SK-N-SH treated with all-trans-retinoic acid at 6 μM for 48 hours (cell line): ENCODE data around the gene RIMS4.

Experiments used
- ATAC-seq: fragments of 200-7000 bp; cut with Tn5 transposase; 3 replicates; pipeline ENCODE4 v1.9.1; 2020; ENCODE audit warnings: mild to moderate bottlenecking, moderate library complexity
- ARNTL ChIP-seq: fragments of 450-650 bp; formaldehyde crosslinking; IDR thresholded peaks from 2 replicates; pipeline ENCODE4 v1.5.0; 2020; ENCODE audit warnings: low read depth, mild to moderate bottlenecking, moderate library complexity, borderline replicate concordance
- BACH2 ChIP-seq: fragments of 250-450 bp; sonication (Bioruptor Pico); IDR thresholded peaks from 2 replicates; pipeline ENCODE4 v1.9.0; 2021; ENCODE audit warnings: mild to moderate bottlenecking, borderline replicate concordance
- CSDC2 ChIP-seq: fragments of 250-450 bp; sonication (Bioruptor Pico); IDR thresholded peaks from 2 replicates; pipeline ENCODE4 v1.5.0; 2020; ENCODE audit warnings: mild to moderate bottlenecking, moderate library complexity
- ESRRG ChIP-seq: fragments of 250-450 bp; sonication (Bioruptor Pico); IDR thresholded peaks from 2 replicates; pipeline ENCODE4 v1.6.1; 2021; ENCODE audit warnings: mild to moderate bottlenecking
- GLIS3 ChIP-seq: fragments of 250-450 bp; sonication (Bioruptor Pico); IDR thresholded peaks from 2 replicates; pipeline ENCODE4 v1.5.0; 2020; ENCODE audit warnings: mild to moderate bottlenecking, moderate library complexity
- ISL1 ChIP-seq: fragments of 250-450 bp; sonication (Bioruptor Pico); IDR thresholded peaks from 2 replicates; pipeline ENCODE4 v2.1.2; 2022; ENCODE audit warnings: mild to moderate bottlenecking, moderate library complexity
- OSR1 ChIP-seq: fragments of 250-450 bp; sonication (Bioruptor Pico); IDR thresholded peaks from 2 replicates; pipeline ENCODE4 v1.8.0; 2022; ENCODE audit warnings: moderate library complexity, mild to moderate bottlenecking, inconsistent platforms
- PPARA ChIP-seq: fragments of 250-450 bp; sonication (Bioruptor Pico); IDR thresholded peaks from 2 replicates; pipeline ENCODE4 v1.5.0; 2020; ENCODE audit warnings: mild to moderate bottlenecking, borderline replicate concordance
- RARB ChIP-seq: fragments of 250-450 bp; sonication (Bioruptor Pico); IDR thresholded peaks from 2 replicates; pipeline ENCODE4 v1.8.0; 2021; ENCODE audit warnings: mild to moderate bottlenecking, moderate library complexity
- SNAI2 ChIP-seq: fragments of 250-450 bp; sonication (Bioruptor Pico); IDR thresholded peaks from 2 replicates; pipeline ENCODE4 v1.5.0; 2020; ENCODE audit warnings: mild to moderate bottlenecking, moderate library complexity
- TCF4 ChIP-seq: fragments of 250-450 bp; sonication (Bioruptor Pico); IDR thresholded peaks from 2 replicates; pipeline ENCODE4 v1.8.0; 2021; ENCODE audit warnings: mild to moderate bottlenecking, moderate library complexity, borderline replicate concordance
- TOX ChIP-seq: fragments of 250-450 bp; sonication (Bioruptor Pico); IDR thresholded peaks from 2 replicates; pipeline ENCODE4 v1.8.0; 2021; ENCODE audit warnings: mild to moderate bottlenecking, moderate library complexity, borderline replicate concordance
- ZC3H10 ChIP-seq: fragments of 250-450 bp; sonication (Bioruptor Pico); IDR thresholded peaks from 2 replicates; pipeline ENCODE4 v1.5.1; 2021; ENCODE audit warnings: mild to moderate bottlenecking, moderate library complexity
- ZFP3 ChIP-seq: fragments of 250-450 bp; sonication (Bioruptor Pico); IDR thresholded peaks from 2 replicates; pipeline ENCODE4 v1.5.0; 2020; ENCODE audit warnings: mild to moderate bottlenecking, moderate library complexity
- ZFP30 ChIP-seq: fragments of 450-650 bp; formaldehyde crosslinking; IDR thresholded peaks from 2 replicates; pipeline ENCODE4 v1.5.0; 2022; ENCODE audit warnings: mild to moderate bottlenecking, moderate library complexity
- ZNF565 ChIP-seq: fragments of 450-650 bp; formaldehyde crosslinking; conservative IDR thresholded peaks from 2 replicates; pipeline ENCODE4 v1.5.0; 2020; ENCODE audit warnings: low read depth, mild to moderate bottlenecking, moderate library complexity
- ZNF70 ChIP-seq: fragments of 450-650 bp; formaldehyde crosslinking; IDR thresholded peaks from 2 replicates; pipeline ENCODE4 v1.5.0; 2020; ENCODE audit warnings: mild to moderate bottlenecking, moderate library complexity
- ZNF8 ChIP-seq: fragments of 450-650 bp; formaldehyde crosslinking; IDR thresholded peaks from 2 replicates; pipeline ENCODE4 v1.5.0; 2020; ENCODE audit warnings: mild to moderate bottlenecking, moderate library complexity
- TF ChIP-seq, protein P1 (sequence below): fragments of 250-450 bp; sonication (Bioruptor Pico); IDR thresholded peaks from 2 replicates; pipeline ENCODE4 v1.5.1; 2021; ENCODE audit warnings: mild to moderate bottlenecking, moderate library complexity
- TF ChIP-seq, protein P2 (sequence below): fragments of 250-450 bp; sonication (Bioruptor Pico); IDR thresholded peaks from 2 replicates; pipeline ENCODE4 v1.5.0; 2020; ENCODE audit warnings: mild to moderate bottlenecking, moderate library complexity
- TF ChIP-seq, protein P3 (sequence below): fragments of 250-450 bp; sonication (Bioruptor Pico); IDR thresholded peaks from 2 replicates; pipeline ENCODE4 v1.8.0; 2021; ENCODE audit warnings: low read depth, mild to moderate bottlenecking, moderate library complexity, borderline replicate concordance
- TF ChIP-seq, protein P4 (sequence below): fragments of 250-450 bp; sonication (Bioruptor Pico); IDR thresholded peaks from 2 replicates; pipeline ENCODE4 v1.5.1; 2020; ENCODE audit warnings: low read depth, mild to moderate bottlenecking, moderate library complexity
- TF ChIP-seq, protein P5 (sequence below): fragments of 250-450 bp; sonication (Bioruptor Pico); IDR thresholded peaks from 2 replicates; pipeline ENCODE4 v1.8.0; 2020; ENCODE audit warnings: mild to moderate bottlenecking, moderate library complexity, borderline replicate concordance

The RIMS4 gene

DNA sequence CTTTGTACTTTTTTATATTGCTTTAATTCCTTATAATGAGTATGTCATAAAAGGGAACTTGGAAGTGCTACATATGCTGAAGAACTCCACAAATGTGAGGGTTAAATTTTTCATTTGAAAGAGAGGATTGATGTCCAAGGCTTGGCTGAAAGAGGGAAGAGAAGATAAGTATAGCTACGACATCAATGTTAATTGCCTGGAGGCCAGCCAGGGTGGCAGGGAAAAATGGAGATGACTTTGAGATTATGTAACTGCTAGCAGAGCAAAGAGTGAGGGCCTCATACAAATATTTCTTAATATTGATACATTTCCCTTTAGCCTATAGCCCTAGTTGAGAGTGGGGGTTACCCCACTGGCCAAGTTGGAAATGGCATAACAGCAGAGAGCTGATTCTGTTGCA is 24.8 kb upstream of the RIMS4 start (continued):
- TF ChIP-seq TOX (no peak), ISL1 (CRISPR knock-in tag) (no peak), BACH2 (CRISPR knock-in tag) (no peak), ZFP3 (CRISPR knock-in tag) (no peak), CSDC2 (no peak)
- TF ChIP-seq, protein P1, sequence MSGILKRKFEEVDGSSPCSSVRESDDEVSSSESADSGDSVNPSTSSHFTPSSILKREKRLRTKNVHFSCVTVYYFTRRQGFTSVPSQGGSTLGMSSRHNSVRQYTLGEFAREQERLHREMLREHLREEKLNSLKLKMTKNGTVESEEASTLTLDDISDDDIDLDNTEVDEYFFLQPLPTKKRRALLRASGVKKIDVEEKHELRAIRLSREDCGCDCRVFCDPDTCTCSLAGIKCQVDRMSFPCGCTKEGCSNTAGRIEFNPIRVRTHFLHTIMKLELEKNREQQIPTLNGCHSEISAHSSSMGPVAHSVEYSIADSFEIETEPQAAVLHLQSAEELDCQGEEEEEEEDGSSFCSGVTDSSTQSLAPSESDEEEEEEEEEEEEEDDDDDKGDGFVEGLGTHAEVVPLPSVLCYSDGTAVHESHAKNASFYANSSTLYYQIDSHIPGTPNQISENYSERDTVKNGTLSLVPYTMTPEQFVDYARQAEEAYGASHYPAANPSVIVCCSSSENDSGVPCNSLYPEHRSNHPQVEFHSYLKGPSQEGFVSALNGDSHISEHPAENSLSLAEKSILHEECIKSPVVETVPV (CRISPR knock-in tag), result no peak
- TF ChIP-seq, all 23 proteins: peak for 0

DNA sequence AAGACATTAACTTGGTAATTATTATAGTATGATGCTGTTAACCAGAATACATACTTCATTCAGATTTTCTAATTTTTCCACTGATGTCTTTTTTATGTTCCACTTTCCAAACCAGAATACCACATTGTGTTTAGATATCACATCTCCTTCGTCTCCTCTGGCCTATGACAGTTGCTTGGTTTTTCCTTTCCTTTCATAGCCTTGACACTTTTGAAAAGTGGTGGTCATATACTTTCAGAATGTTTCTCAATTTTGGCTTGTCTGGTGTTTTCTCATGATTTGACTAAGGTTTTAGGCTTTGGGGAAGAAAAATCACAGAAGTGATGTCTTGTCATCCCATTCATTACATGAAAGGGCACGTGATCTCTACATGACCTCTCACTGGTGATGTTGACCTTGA is 24.3 kb upstream of the RIMS4 start:
- no peak for TF ChIP-seq ZNF8 (CRISPR knock-in tag)
- no peak for TF ChIP-seq ARNTL (CRISPR knock-in tag)
- TF ChIP-seq TCF4 (CRISPR knock-in tag), result no peak
- TF ChIP-seq OSR1 (CRISPR knock-in tag), result no peak
- TF ChIP-seq ZNF565 (CRISPR knock-in tag), result no peak
- TF ChIP-seq ISL1 (CRISPR knock-in tag), result no peak
- TF ChIP-seq, protein P2, sequence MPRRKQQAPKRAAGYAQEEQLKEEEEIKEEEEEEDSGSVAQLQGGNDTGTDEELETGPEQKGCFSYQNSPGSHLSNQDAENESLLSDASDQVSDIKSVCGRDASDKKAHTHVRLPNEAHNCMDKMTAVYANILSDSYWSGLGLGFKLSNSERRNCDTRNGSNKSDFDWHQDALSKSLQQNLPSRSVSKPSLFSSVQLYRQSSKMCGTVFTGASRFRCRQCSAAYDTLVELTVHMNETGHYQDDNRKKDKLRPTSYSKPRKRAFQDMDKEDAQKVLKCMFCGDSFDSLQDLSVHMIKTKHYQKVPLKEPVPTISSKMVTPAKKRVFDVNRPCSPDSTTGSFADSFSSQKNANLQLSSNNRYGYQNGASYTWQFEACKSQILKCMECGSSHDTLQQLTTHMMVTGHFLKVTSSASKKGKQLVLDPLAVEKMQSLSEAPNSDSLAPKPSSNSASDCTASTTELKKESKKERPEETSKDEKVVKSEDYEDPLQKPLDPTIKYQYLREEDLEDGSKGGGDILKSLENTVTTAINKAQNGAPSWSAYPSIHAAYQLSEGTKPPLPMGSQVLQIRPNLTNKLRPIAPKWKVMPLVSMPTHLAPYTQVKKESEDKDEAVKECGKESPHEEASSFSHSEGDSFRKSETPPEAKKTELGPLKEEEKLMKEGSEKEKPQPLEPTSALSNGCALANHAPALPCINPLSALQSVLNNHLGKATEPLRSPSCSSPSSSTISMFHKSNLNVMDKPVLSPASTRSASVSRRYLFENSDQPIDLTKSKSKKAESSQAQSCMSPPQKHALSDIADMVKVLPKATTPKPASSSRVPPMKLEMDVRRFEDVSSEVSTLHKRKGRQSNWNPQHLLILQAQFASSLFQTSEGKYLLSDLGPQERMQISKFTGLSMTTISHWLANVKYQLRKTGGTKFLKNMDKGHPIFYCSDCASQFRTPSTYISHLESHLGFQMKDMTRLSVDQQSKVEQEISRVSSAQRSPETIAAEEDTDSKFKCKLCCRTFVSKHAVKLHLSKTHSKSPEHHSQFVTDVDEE, result no peak
- TF ChIP-seq CSDC2, result no peak
- no peak for TF ChIP-seq ZNF70 (CRISPR knock-in tag)
- TF ChIP-seq, protein P3, sequence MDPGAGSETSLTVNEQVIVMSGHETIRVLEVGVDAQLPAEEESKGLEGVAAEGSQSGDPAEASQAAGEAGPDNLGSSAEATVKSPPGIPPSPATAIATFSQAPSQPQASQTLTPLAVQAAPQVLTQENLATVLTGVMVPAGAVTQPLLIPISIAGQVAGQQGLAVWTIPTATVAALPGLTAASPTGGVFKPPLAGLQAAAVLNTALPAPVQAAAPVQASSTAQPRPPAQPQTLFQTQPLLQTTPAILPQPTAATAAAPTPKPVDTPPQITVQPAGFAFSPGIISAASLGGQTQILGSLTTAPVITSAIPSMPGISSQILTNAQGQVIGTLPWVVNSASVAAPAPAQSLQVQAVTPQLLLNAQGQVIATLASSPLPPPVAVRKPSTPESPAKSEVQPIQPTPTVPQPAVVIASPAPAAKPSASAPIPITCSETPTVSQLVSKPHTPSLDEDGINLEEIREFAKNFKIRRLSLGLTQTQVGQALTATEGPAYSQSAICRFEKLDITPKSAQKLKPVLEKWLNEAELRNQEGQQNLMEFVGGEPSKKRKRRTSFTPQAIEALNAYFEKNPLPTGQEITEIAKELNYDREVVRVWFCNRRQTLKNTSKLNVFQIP (CRISPR knock-in tag), result no peak
- TF ChIP-seq GLIS3 (CRISPR knock-in tag), result no peak
- TF ChIP-seq, protein P4, sequence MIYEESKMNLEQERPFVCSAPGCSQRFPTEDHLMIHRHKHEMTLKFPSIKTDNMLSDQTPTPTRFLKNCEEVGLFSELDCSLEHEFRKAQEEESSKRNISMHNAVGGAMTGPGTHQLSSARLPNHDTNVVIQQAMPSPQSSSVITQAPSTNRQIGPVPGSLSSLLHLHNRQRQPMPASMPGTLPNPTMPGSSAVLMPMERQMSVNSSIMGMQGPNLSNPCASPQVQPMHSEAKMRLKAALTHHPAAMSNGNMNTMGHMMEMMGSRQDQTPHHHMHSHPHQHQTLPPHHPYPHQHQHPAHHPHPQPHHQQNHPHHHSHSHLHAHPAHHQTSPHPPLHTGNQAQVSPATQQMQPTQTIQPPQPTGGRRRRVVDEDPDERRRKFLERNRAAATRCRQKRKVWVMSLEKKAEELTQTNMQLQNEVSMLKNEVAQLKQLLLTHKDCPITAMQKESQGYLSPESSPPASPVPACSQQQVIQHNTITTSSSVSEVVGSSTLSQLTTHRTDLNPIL (CRISPR knock-in tag), result no peak
- TF ChIP-seq, protein P5, sequence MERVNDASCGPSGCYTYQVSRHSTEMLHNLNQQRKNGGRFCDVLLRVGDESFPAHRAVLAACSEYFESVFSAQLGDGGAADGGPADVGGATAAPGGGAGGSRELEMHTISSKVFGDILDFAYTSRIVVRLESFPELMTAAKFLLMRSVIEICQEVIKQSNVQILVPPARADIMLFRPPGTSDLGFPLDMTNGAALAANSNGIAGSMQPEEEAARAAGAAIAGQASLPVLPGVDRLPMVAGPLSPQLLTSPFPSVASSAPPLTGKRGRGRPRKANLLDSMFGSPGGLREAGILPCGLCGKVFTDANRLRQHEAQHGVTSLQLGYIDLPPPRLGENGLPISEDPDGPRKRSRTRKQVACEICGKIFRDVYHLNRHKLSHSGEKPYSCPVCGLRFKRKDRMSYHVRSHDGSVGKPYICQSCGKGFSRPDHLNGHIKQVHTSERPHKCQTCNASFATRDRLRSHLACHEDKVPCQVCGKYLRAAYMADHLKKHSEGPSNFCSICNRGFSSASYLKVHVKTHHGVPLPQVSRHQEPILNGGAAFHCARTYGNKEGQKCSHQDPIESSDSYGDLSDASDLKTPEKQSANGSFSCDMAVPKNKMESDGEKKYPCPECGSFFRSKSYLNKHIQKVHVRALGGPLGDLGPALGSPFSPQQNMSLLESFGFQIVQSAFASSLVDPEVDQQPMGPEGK (CRISPR knock-in tag), result no peak
- no peak for TF ChIP-seq ZC3H10 (CRISPR knock-in tag)
- TF ChIP-seq RARB (CRISPR knock-in tag), result no peak
- TF ChIP-seq, protein P1 (CRISPR knock-in tag), result no peak
- TF ChIP-seq ZFP3 (CRISPR knock-in tag), result no peak
- TF ChIP-seq ESRRG (CRISPR knock-in tag), result no peak
- TF ChIP-seq, all 23 proteins: peak for 0
- no peak for ATAC-seq

DNA sequence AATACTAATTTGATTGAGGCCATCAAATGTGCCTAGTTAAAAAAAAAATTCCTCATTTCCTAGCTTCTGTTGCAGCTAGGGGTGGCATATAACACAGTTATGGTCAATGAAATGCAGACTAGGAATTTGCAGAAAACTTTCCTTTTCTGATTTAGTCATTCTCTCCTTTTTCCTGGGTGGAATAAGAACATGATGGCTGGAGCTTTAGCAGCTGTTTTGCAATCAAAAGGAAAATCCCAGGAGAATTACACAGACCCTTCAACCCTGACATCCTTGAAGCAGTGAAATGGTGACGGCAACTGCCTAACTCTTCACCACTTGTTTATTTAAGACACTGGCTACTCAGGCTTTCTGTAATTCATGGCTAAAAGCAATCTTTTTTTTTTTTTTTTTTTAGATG is 23.1 kb upstream of the RIMS4 start:
- ATAC-seq, result no peak
- no peak for TF ChIP-seq ARNTL (CRISPR knock-in tag)
- no peak for TF ChIP-seq ISL1 (CRISPR knock-in tag)
- TF ChIP-seq GLIS3 (CRISPR knock-in tag), result no peak
- TF ChIP-seq ZNF565 (CRISPR knock-in tag), result no peak
- no peak for TF ChIP-seq ZNF70 (CRISPR knock-in tag)
- no peak for TF ChIP-seq TCF4 (CRISPR knock-in tag)
- TF ChIP-seq ZFP30, result no peak
- no peak for TF ChIP-seq BACH2 (CRISPR knock-in tag)
- no peak for TF ChIP-seq TOX
- no peak for TF ChIP-seq ZNF8 (CRISPR knock-in tag)
- TF ChIP-seq, protein P3 (CRISPR knock-in tag), result no peak
- no peak for TF ChIP-seq SNAI2 (CRISPR knock-in tag)
- no peak for TF ChIP-seq PPARA (CRISPR knock-in tag)
- TF ChIP-seq, protein P4 (CRISPR knock-in tag), result no peak
- no peak for TF ChIP-seq CSDC2
